ENCODE results near the gene CIT. TPM values are rescaled to one million over a fixed set of nuclear protein-coding genes. Genes with fewer than 3 reads are reported as not detected.

CIT gene
- total RNA-seq, 4 donors from 2014 or later: under 0.01 to 28.1 (median 5.8) TPM

- TF ChIP-seq CTCF (IDR thresholded peaks at IDR 0.05) (no peak), POLR2A (IDR thresholded peaks at IDR 0.05) (no peak)
- Histone ChIP-seq H3K27me3 (no peaks in the 10 kb centered on the region), H3K27ac (no peak overlapping the region), H3K36me3 (no peaks in the 10 kb centered on the region), H3K4me1 (no peaks in the 10 kb centered on the region), H3K9me3 (no peaks in the 10 kb centered on the region), H3K4me3 (no peak overlapping the region)
- intact Hi-C loops (cut with DNase I; ENCODE audit: low total_unique reads): no loop called here
- no peak for DNase-seq
These were observed 20.0 kb downstream of the CIT start for GRCh38 chr12:119857041-119857591.

- intact Hi-C loops (cut with DNase I; ENCODE audit: low total_unique reads): no loop called here
- DNase-seq: no peak
- no peak overlapping the region for H3K27ac ChIP-seq
- H3K27me3 ChIP-seq: no peaks in the 10 kb centered on the region
- no peaks in the 10 kb centered on the region for H3K36me3 ChIP-seq
- no peaks in the 10 kb centered on the region for H3K9me3 ChIP-seq
- no peak for TF ChIP-seq CTCF (IDR thresholded peaks at IDR 0.05)
- TF ChIP-seq POLR2A (IDR thresholded peaks at IDR 0.05): no peak
- no peak overlapping the region for H3K4me3 ChIP-seq
- H3K4me1 ChIP-seq: no peaks in the 10 kb centered on the region
These were observed 26.8 kb downstream of the CIT start for GRCh38 chr12:119850330-119850729.

- Histone ChIP-seq H3K27me3 (no peaks in the 10 kb centered on the region), H3K4me1 (no peaks in the 10 kb centered on the region), H3K27ac (no peak overlapping the region), H3K36me3 (no peaks in the 10 kb centered on the region), H3K4me3 (no peak overlapping the region), H3K9me3 (no peaks in the 10 kb centered on the region)
- DNase-seq: no peak
- TF ChIP-seq CTCF (IDR thresholded peaks at IDR 0.05): no peak
- TF ChIP-seq POLR2A (IDR thresholded peaks at IDR 0.05): no peak
- intact Hi-C loops (cut with DNase I; ENCODE audit: low total_unique reads): no loop called here
These were observed 34.0 kb downstream of the CIT start for GRCh38 chr12:119843100-119843499.

- H3K27me3 ChIP-seq: no peaks in the 10 kb centered on the region
- H3K4me1 ChIP-seq: no peaks in the 10 kb centered on the region
- TF ChIP-seq POLR2A (IDR thresholded peaks at IDR 0.05) (no peak), CTCF (IDR thresholded peaks at IDR 0.05) (no peak)
- intact Hi-C loops (cut with DNase I; ENCODE audit: low total_unique reads): no loop called here
- H3K36me3 ChIP-seq: no peaks in the 10 kb centered on the region
- DNase-seq: no peak
- H3K27ac ChIP-seq: no peak overlapping the region
- no peaks in the 10 kb centered on the region for H3K9me3 ChIP-seq
- H3K4me3 ChIP-seq: no peak overlapping the region
These were observed 34.7 kb downstream of the CIT start for GRCh38 chr12:119842380-119842779.

GRCh38 chr12:119841433-119842210 lies 35.5 kb downstream of the CIT start:
- DNase-seq: no peak
- Histone ChIP-seq H3K27me3 (no peaks in the 10 kb centered on the region), H3K36me3 (no peaks in the 10 kb centered on the region), H3K4me1 (no peaks in the 10 kb centered on the region), H3K4me3 (no peak overlapping the region), H3K9me3 (no peaks in the 10 kb centered on the region), H3K27ac (no peak overlapping the region)
- no peak for TF ChIP-seq POLR2A (IDR thresholded peaks at IDR 0.05)
- no peak for TF ChIP-seq CTCF (IDR thresholded peaks at IDR 0.05)
- intact Hi-C loops (cut with DNase I; ENCODE audit: low total_unique reads): no loop called here
